ENCODE data around the gene DNAH2. TPM values are rescaled to one million over a fixed set of nuclear protein-coding genes. Genes with fewer than 3 reads are reported as not detected.
A peak's percentile ranks its signal among the peaks of the same experiment; 100 is the strongest.

DNAH2 gene
- total RNA-seq, 1 experiment from 2014 or later, result 0.15 TPM

GRCh38 chr17:7744416-7744815 is 26.9 kb downstream of the DNAH2 start:
- H3K79me2 ChIP-seq (ENCODE audit: insufficient read depth, low read length), result no peaks in the 10 kb centered on the region
- H4K20me1 ChIP-seq (ENCODE audit: control insufficient read depth, insufficient read depth, insufficient read length), result no peaks in the 10 kb centered on the region
- no peak overlapping the region for H2BK5ac ChIP-seq (ENCODE audit: insufficient read length, low read length)
- no peak overlapping the region for H3K27ac ChIP-seq (ENCODE audit: insufficient read length, low read depth, low read length)
- H3K4ac ChIP-seq (ENCODE audit: low read depth, low read length), result no peak overlapping the region
- H3K4me2 ChIP-seq (ENCODE audit: insufficient read depth, insufficient read length, low read length), result no peak overlapping the region
- Mint-ChIP-seq H3K36me3 (ENCODE audit: insufficient read depth in 1 of 3, low read depth in 3 of 3) (no peaks in the 10 kb centered on the region), H3K27me3 (ENCODE audit: low read depth) (peaks cover 12% of the 10 kb centered on the region), H3K4me1 (peaks cover 0 to 4% of the 10 kb centered on the region in 2 experiments; a peak in 2 of 4 replicates), H3K9me3 (no peaks in the 10 kb centered on the region), H3K27ac (peak overlapping the region in 1 of 3 experiments; percentile 57; a peak in 1 of 7 replicates), H3K4me3 (no peak overlapping the region; a peak in 1 of 5 replicates)
- no peak overlapping the region for H4K91ac ChIP-seq (ENCODE audit: insufficient read length, low read depth, low read length)
- no peak overlapping the region for H4K8ac ChIP-seq (replicated peaks; ENCODE audit: insufficient read length, low read depth, low read length)
- no peak overlapping the region for H2BK20ac ChIP-seq (ENCODE audit: low read depth, low read length, poor library complexity, severe bottlenecking)
- no peaks in the 10 kb centered on the region for H3K79me1 ChIP-seq (ENCODE audit: insufficient read depth, low read depth, low read length, poor library complexity, severe bottlenecking)
- no peak for TF ChIP-seq CTCF (conservative IDR thresholded peaks at IDR 0.05)
- H4K5ac ChIP-seq (ENCODE audit: insufficient read length, low read depth, low read length), result no peak overlapping the region
- H2AFZ ChIP-seq (ENCODE audit: low read length), result no peak overlapping the region
- no peak overlapping the region for H3K23ac ChIP-seq (ENCODE audit: insufficient read length, low read depth, low read length)
- DNase-seq, result no peak
- no peak overlapping the region for H2AK5ac ChIP-seq (ENCODE audit: insufficient read length, low read length)
- no peaks in the 10 kb centered on the region for H3K9me3 ChIP-seq (ENCODE audit: control insufficient read depth, low read depth, low read length)
- H3T11ph ChIP-seq (ENCODE audit: low read length), result no peak overlapping the region
- peaks cover 2% of the 10 kb centered on the region for H3K23me2 ChIP-seq (ENCODE audit: insufficient read length, low read depth, low read length, poor library complexity, severe bottlenecking)
- H3K14ac ChIP-seq (ENCODE audit: insufficient read depth, low read length), result no peak overlapping the region
- H2BK12ac ChIP-seq (ENCODE audit: insufficient read length, low read depth, low read length), result no peak overlapping the region
- no peaks in the 10 kb centered on the region; the same call in 1 of the 2 replicates for H3K27me3 ChIP-seq (ENCODE audit: insufficient read depth, low read length)
- H2BK120ac ChIP-seq (ENCODE audit: low read depth, low read length, poor library complexity, severe bottlenecking), result no peak overlapping the region
- H3K56ac ChIP-seq (ENCODE audit: insufficient read length, low read depth, low read length), result no peak overlapping the region
- no peaks in the 10 kb centered on the region for H3K4me1 ChIP-seq (ENCODE audit: insufficient read depth, low read length)
- no CpG with 5 or more reads among the region's 8 CpGs for WGBS (ENCODE audit: extremely low coverage, insufficient read length, low lambda C conversion rate)
- no peak overlapping the region for H3K18ac ChIP-seq (ENCODE audit: insufficient read length, low read depth, low read length)
- H2BK15ac ChIP-seq (ENCODE audit: low read depth, low read length), result no peak overlapping the region
- no peak overlapping the region for H3K9ac ChIP-seq (ENCODE audit: extremely low read depth, insufficient read length, low read length)
